G401 (cell line): ENCODE data around the gene PPCDC. TPM values are rescaled to one million over a fixed set of nuclear protein-coding genes. Genes with fewer than 3 reads are reported as not detected.

Experiments used
- DNase-seq: peaks from one replicate; pipeline ENCODE4 v3.0.0-alpha.2; 2015; ENCODE audit warnings: low spot score
- in situ Hi-C: cut with HindIII; loops from 2 replicates; pipeline ENCODE4 v1.10.0; 2016; ENCODE audit warnings: low sequenced_read_pairs, mixed read lengths
- total RNA-seq: library from RNA; depleted of rRNA; stranded (reverse); fragments of >200 nt; shearing (Covaris generic); gene quantifications from 2 replicates; pipeline ENCODE4 v1.2.3, GENCODE V29; 2014

The PPCDC gene
- total RNA-seq, 1 experiment from 2014 or later = 26.2 TPM

DNA sequence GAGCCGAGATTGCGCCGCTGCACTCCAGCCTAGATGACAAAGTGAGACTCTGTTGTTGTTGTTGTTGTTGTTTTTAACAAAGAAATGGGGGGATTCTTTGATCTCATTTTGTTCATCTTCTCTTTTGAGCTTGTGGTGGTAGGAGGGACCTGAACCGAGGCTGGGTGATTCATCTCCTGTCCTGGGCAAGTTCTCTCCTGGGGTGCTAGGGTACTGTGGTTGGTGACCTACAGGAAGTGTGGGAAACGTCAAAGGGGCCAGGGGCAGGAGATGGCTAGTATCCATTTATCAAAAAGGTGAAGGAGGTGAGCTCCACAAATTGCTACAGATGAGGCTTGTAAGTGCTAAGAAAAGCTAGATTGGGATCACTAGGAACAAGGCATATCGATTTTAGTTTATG lies 14.3 kb downstream of the PPCDC start:
- in situ Hi-C loops = no loop called here
- DNase-seq = no peak

DNA sequence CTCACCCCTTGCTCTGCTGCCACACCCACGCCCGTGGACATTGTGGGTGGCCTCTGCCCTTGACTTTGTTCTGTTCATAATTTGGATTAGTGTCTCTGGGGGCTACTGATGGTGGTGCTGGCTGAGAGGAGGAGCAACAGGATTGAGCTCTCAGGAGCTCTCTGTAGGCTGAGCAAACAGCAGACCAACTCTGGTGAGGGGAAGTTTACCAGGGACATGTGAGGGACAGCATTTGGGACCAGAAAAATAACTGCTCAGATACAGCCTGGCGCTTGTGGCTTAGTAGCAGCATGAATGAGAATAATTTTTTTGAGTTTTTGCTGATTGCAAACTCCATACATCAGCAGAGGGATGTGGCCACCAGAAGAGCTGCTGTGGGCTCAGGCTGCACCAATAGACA lies 14.8 kb downstream of the PPCDC start:
- in situ Hi-C loops = no loop called here

DNA sequence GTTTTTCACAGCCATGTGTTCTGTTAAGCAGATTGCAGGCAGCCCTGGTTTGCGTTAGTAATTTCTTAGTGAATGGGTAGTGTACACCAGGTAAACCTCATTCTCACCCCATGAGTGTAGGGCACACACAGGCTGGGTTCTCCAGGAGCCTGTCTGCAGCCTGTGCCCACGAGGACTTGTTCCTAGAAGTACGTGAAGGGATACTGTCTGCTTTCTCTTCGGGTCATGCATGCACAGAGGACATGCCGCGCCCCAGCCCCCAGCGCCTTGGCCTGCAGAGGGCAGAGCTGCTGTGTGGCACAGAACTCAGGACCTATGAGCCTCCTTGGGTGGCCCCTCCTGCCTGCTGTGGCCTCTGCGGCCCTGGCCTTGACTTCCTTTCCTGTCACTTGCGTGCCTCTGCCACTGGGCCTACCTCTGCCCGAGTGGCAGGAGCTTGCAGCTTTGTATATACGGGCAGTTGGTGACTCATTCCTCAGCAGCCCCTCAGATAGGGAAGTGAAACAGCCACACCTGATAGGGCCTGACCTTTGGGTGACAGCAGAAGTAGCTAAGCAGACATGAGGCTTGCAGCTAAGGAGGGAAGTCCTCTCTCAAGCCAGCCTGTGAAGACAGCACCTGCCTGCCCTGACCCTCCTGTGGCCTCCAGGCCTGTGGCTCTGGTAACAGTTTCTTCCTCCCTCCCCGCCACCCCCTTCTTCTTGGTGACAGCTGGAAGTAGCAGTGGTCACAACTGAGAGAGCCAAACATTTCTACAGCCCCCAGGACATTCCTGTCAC lies 19.5 kb downstream of the PPCDC start:
- in situ Hi-C loops = no loop called here
- peak; percentile 13 for DNase-seq

More for the DNA sequence above, 14.8 kb downstream of the PPCDC start:
- no peak for DNase-seq

DNA sequence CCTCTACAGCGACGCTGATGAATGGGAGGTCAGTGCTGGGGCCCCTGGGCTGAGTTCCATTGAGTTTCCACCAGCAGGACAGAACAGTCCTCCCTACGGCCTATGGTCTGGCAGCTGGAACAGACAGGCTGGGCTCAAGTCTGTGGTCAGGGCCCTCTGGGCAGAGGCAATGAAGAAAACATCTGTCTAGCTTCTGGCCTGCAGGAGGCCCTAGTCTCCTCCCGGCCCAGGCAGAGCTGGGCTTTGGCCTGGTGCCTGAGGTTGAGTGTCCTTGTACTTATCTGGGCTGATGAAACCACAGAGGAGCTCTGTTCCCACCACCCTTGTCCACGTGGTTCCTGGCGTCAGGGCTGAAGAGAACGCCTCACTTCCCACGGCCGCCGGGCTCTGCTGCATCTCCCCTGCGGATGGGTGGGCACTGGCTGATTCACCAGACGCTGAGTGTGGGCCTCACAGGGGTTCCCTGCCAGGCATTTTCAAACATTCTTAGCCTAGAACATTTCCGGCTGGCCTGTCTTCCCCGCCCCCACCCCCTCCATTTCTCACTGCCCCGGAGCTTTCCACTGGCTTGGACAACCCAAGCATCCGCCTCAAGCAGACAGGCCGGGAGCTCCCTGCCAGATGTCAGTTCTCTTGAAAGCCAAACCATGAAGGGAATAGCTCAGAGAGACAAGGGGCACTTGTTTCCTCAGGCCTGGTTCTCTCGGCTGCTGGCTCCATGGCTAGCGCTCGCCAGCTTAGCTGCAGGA lies 20.3 kb downstream of the PPCDC start:
- DNase-seq = peak; percentile 29
- in situ Hi-C loops = no loop called here

DNA sequence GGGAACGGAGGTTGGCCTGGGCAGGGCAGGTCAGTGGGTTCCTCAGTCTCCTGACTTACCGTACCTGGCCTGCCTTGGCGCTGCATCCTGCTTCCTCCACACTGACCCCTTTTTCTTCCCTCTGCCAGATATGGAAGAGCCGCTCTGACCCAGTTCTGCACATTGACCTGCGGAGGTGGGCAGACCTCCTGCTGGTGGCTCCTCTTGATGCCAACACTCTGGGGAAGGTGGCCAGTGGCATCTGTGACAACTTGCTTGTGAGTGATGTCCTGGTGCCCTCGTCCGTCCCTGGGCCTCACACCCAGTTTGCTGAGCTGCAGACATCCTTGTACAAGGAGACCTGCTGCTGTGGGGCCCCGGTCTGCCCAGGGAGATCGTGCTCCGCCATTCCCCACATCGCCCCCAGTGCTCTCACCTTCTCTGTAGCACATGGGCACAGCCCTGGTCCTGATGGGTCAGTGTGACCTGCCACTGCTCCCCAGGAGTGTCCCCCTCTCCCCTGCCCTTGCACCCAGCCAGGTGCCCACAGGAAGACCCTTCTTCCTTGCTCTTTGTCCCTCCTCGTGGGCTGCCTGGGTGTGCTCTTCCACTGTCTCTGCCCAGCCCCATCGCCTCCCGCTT lies 21.0 kb downstream of the PPCDC start:
- no peak for DNase-seq
- in situ Hi-C loops = no loop called here

DNA sequence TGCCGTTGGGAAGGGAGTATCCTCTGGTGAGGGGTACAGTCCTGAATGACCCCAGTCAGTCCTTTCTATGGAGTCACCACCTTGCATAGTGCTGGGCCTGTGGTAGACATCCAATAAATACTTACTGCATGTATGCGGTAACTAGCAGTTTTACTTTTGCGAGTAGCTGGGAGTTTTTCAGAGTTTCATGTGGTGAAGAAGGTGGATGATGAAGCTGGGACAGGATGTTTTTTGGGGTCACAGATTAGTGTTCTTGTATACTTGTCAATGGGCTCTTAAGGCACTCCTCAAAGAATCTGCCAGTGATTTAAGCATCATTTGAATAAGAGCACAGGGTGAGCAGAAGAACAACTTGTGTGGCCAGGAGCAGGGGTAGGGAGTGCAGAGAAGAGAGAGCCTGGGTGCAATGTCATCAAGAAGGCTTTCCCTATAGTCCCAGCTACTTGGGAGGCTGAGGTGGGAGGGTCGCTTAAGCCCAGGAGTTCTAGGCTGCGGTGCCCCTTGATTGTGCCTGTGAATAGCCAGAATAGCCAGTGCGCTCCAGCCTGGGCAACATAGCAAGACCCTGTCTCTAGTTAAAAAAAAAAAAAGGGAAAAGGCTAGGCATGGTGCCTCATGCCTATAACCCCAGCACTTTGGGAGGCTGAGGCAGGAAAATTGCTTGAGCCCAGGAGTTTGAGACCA lies 22.1 kb downstream of the PPCDC start:
- DNase-seq = no peak
- in situ Hi-C loops = no loop called here

DNA sequence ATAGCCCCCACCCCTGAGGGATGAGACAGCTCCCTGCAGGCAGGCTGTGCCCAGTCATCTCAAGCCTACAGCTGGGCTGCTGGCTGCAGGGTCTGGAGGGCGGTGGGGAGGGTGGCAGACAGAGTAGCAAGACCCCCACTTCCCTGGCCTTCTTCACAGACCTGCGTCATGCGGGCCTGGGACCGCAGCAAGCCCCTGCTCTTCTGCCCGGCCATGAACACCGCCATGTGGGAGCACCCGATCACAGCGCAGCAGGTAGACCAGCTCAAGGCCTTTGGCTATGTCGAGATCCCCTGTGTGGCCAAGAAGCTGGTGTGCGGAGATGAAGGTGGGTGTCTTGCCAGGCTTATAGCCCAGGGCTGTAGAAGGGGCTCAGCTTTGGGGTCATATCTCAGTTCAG lies 25.0 kb downstream of the PPCDC start:
- DNase-seq = no peak
- in situ Hi-C loops = no loop called here

DNA sequence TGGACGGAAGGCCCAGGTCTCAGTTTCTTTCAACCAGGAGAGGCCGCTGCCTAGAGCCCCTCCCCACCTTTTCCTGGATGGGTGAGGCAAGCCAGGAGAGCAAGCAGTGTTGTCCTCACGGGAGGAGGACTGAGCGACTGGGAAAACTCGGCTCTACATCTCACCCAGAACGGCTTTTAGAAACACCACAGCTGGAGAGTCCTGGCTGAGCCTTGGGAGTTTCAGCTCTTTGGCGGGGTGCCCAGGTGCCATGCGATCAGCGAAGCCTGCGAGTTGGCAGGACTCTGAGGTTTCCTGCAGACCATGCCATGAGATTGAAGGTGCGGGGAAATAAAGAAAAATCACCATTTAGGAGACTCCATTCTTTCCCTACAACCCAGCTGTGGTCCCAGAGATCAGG lies 26.0 kb downstream of the PPCDC start:
- peak; percentile 28 for DNase-seq
- in situ Hi-C loops = no loop called here

DNA sequence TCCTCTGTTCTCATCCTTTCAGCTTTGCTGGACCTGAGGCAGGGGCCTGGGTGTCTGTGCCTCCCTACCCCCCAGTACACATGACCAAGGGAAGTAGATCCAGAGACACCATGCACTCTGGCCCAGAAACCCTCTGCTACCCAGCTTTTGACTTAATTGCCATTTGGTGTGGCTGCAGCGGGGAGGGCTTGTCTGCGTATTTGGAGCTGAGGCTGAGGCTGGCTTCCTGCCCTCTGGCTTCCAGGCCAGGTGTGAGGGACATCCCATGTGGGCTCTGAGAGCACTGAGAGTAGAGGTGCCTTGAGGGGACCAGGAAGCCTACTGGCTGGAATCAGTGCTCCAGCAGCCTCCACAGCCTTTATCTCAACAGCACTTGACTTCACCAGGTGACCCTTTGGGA lies 26.9 kb downstream of the PPCDC start:
- in situ Hi-C loops = no loop called here
- DNase-seq = no peak

DNA sequence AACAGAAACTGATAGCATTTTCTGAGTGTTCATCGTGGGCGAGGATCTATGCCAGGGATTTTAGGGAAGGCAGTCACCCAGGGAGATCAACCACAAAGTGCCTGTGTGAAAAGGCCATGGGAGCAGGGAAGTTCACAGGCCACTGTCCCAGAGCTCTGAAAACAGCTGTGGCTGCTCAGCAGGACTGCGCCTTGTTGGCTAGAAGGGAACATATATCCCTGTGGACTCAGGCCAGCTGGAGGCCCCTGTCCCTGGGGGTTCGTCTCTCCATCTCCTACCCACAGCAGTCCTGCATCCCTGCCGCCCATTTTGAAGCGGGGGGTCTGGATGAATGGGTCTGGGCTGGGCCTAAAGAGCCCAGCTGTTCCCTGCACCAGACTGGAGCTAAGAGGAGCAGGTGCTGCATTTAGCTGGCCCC lies 27.8 kb downstream of the PPCDC start:
- in situ Hi-C loops = no loop called here
- DNase-seq = no peak

DNA sequence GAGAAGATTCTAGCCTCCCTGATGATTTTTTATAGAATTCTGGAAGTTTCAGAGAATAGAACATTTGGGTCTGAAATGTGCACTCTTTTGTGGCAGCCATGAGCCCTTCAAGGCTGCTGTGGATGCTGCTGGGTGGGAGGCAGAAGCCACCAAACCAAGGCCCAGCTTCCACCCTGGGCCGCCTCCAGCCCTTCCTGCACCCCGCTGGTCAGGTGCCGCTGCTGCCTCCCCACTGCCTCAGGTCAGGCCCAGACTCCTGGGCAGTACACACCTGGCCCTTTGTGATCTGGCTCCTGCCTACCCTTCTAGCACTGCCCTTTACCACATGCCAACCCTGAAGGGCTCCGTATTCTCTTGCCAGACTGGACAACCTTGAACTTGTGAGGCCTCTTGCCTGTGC lies 28.3 kb downstream of the PPCDC start:
- in situ Hi-C loops = no loop called here
- no peak for DNase-seq

DNA sequence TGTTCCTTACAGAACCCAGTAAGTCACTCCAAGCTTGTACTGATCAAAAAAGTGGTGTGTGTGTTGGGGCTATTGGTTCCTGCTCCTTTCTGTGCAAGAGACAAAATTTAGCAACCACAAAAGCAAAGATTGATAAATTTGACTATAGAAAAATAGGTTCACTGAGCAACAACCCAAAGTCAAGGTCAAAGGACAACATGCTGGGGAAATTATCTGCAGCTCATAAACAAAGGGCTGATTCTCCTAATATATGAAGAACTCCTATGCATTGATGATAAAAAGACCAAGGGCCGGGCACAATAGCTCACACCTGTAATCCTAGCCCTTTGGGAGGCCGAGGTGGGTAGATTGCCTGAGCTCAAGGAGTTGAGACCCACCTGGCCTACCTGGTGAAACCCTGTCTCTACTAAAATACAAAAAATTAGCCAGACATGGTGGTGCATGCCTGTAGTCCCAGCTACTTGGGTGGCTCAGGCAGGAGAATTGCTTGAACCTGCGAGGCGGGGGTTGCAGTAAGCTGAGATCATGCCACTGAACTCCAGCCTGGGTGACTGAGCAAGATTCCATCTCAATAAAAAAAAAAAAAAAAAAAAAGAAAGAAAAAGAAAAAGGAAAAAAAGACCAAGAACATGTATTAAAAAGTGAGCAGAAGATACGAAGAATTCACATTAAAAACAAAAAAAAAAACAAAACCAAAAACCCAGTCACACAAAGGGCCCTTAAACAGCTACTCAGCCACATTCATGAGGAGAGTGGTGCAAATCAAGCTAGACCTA lies 29.8 kb downstream of the PPCDC start:
- DNase-seq = no peak
- in situ Hi-C loops = no loop called here

DNA sequence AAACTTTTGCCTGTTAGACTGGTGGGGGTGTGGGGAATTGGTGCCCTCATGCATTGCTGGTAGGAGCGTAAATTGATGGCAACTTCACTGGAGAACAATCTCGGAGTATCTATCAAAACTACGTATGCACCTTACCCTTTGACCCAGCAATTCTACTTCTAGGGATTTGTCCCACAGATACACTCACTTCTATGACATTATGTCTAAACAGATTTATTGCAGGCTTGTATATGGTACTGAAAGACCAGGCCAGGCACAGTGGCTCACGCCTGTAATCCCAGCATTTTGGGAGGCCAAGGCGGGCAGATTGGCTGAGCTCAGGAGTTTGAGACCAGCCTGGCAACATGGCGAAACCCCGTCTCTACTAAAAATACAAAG lies 30.3 kb downstream of the PPCDC start:
- in situ Hi-C loops = no loop called here
- DNase-seq = no peak

DNA sequence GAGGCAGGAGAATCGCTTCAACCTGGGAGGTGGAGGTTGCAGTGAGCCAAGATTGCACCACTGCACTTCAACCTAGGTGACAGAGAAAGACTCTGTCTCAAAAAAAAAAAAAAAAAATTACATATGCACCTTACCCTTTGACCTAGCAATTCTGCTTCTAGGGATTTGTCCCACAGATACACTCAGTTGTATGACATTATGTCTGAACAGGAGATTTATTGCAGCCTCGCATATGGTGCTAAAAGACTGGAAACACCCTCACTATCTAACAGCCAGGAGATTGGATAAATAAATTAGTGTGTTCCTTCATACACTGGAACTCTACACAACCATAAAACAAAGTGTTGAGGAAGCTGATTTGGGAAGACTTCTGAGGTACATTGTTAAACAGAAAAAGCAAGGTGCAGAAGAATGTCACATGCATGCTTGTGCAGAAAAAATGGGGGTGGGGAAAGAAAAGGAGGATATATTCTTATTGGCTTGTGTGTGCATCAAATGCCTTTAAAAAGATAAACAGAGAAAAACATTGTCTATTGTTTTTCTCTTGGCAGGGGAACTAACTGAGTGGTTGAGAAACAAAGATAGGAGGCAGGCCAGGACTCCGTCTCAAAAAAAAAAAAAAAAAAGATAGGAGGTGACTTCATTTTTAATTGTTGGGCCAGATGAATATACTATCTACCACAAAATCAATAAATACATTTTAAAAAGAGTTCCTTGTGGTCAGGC lies 30.9 kb downstream of the PPCDC start:
- in situ Hi-C loops = no loop called here
- DNase-seq = no peak

DNA sequence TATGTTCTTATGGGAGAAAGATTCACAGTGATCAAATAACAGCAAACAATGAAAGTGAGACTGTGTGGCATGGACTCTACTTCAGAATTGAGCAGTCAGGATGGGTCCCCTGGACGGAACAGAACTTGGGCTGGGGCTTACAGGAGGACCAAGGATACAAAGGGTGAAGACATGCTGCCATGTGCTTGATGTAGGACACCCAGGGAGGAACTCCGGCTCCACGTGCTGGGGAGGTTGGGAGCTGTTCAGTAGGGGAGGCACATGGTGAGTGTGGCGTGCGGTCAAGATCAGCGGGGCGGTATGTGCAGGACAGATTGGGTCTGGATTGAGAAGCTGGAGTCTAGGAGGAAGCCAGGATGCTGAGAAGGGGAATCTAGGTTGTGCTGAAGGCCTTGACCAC lies 32.6 kb downstream of the PPCDC start:
- in situ Hi-C loops = no loop called here
- DNase-seq = no peak

DNA sequence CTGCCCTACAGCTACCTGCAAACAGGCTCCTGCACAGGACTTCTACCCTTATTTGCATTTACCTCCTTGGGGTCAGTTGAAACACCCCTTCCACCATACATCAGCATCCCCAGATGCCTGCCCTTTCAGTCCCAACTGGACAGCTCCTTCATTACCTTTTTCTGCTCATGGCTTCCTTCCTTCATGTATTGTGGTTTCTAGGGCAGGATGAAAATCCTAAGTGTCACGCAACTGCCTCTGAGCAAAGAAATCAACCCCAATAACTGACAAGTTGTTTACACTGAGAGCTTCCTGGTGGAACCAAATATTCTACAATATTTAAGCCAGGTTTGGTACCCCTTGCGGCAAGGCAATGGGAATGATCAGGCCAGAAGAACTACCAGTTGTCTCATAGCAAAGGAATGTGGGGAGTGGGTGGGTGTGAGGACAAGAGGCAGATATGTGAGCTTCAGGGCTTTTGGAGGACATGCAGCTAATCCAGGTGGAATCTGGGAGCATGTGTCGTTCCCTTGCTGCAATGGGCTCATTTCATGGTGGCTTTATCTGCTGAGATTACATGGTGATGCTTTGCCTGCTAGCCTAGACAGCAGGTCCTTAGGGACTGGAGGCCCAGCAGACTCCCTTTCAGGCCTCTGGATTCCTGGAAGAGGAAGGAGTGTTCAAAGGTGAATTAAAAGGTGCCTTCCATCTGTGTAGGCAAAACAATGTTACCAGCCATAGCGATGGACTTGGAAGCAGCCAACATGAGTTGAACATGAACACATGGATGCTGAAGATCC lies 34.9 kb downstream of the PPCDC start:
- no peak for DNase-seq
- in situ Hi-C loops = no loop called here

DNA sequence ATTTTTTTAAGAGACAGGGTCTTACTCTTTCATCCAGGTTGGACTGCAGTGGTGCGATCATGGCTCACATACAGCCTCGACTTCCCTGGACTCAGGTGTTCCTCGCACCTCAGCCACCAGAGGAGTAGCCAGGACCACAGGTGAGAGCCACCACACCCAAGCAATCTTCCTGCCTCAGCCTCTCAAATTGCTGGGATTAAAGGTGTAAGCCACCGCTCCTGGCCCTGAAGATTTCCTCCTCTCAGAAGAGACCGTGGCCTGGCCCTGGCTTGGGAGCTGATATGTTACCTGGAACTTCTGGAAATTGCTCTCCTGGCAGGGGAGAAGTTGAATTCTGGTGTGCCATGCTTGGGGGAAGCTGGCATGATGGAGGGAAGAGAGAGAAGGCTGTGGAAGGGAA lies 36.2 kb downstream of the PPCDC start:
- DNase-seq = no peak
- in situ Hi-C loops = no loop called here

DNA sequence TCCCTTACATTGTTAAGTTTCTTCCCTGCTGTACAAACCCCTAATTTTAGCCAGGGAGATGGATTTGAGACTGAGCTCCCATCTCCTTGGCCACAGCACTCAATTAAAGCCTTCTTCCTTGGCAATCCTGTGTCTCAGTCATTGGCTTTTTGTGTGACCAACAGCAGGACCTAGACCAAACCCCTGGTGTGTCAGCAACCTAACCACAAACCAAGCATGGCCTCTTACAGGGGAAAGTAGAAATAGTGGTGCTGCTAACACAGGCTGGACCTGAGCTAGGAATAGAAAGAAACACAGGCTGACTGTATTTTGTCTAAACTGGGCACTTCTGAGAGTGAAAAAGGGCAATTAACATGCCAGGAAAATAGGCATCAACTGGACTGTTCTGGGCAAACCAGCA lies 37.9 kb downstream of the PPCDC start:
- no peak for DNase-seq
- in situ Hi-C loops = no loop called here
